HG02943 (cell line): Measurements from ENCODE around the gene LYSMD2.

Source experiments
- ATAC-seq: cut with Tn5 transposase; IDR thresholded peaks from one replicate; pipeline ENCODE4 v1.9.1; 2021; ENCODE audit warnings: mild to moderate bottlenecking, low read depth, moderate library complexity; ENCODE audit not compliant: unreplicated experiment

Gene LYSMD2

DNA sequence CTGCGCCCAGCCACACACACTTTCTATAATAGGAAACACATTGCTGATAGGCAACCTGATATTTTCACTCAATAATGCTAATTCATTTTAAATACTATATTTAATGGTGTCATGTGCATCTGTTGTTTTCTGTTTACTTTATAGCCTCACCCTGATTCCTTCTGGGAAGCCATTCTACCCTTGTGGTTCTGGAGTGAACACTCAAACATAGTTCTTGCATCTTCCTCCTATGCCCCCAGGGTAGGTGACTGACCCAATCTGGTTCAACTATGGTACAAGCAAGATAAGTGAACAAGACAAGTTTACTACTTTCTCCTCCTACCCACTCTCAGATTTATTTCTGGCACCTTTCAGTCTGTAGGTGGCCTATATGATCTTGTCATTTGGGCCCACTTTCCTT, 60.4 kb downstream of the LYSMD2 start:
- no peak for ATAC-seq

DNA sequence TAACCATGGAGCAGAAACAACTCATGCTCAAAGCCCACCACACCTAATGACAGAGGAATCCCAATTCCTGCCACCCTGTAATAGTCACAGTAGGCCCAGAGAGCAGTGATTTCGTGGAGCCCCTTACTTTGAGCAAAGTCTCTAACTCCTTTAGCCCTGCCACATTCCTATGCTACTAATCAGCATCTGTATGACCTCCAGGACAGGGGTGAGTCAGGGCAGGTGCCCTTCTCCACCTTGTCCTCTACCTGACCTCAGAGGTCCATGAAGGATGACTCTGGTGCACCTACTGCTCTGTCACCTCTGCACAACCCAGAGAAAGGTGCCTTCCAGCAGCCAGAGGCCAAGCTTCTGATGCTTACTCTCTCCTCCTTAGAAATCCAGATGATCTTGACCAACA, 62.2 kb downstream of the LYSMD2 start:
- no peak for ATAC-seq
